GM19324 (cell line): ENCODE data around the gene ABI1.
"Not testable (repeated sequence)": the region's sequence is repeated elsewhere in the genome, so short reads cannot be mapped to it uniquely, and the experiment has no call there.

Source experiments
- ATAC-seq: cut with Tn5 transposase; IDR thresholded peaks from one replicate; pipeline ENCODE4 v1.9.1; 2021; ENCODE audit warnings: mild to moderate bottlenecking, moderate library complexity; ENCODE audit not compliant: unreplicated experiment, low FRiP score

The ABI1 gene

DNA sequence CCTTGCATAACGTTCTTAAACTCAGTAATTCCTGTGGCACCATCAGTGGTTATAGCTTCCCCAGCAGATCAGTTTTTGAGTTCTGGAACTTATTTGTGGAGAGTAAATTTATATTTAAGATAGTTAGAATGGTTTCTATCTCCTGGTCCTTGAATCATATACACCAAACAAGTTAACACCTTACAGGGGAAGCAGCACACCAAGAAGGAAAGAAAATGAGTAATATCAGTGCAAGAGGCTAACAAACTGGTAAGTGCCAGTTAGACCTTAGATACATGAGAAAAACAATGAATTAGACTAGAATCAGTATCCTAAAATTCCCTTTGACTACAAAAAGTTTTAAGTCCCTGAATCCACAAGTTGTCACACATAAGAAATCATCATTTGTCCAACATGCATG is 54.2 kb downstream of the ABI1 start:
- ATAC-seq, result no peak

DNA sequence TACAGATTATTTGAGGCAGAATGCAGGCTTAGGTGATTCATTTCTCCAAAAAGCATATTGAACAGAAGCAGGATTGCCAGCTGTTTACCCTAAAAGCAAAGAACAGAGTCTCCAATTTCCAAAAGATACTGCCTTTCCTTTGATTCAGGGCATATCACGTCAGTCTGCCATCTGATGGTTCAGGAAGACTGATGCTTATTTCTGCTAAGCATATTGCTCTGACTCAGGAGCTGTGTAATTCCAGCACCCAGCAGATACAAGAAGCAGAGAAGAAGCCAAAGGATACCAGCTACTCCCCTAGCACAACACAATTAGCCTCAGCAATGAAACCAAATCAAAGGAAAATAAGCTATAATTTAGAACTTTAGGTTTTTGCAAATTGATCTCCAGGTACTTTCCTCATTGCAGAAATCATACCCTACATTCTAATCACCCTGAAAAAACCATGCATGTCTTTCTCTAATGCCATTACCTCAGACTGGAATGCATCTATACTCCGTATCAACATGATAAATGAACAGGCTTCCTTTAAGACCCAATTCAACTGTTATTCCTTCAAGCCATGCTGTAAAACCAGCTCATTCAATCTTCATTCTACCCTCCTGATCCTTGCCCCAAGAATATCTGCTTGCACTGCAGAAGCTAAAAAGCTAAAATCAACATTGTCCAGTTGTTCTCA is 55.1 kb downstream of the ABI1 start:
- no peak for ATAC-seq

DNA sequence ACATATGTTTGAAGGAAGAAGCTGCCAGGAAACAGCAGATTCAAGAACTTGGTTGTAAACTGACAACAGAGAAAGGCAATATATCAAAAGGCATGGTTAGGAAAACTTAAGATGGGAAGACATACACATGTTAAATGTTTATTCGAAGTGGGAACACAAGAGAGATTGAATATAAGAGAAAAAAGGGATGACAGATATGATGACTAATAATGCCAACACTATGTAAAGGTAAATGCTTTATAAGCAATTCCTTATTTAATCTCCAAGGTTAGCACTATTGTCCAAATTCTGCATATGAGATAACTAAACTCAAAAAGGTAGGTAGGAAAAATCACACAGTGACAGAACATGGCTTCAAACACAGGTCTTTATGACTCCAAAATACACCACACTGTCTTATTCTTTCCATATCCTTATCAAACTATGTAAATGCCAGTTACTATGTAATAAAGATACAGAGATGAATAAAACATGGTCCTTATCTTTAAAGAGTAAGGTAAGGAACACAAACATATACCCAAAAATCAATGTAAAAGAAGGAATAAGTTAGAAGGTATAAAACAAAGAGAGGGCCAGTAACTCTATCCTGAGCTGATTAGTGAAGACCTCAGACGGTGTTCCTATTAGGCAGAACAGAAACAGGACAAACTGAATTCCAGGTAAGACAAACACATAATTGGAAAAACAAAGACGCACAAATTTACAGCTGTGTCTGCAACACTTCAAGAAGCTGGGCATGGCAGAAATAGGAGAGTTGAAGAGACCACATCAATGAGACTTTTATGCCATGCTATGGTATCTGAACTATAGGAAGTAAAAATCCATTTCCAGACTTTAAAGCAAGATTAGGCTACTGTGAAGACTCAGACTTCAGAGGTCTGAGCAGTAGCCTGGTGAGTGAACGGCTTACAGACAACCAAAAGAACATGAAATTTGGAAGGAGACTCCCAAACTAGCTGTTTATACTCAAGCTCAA is 56.1 kb downstream of the ABI1 start:
- no peak for ATAC-seq

DNA sequence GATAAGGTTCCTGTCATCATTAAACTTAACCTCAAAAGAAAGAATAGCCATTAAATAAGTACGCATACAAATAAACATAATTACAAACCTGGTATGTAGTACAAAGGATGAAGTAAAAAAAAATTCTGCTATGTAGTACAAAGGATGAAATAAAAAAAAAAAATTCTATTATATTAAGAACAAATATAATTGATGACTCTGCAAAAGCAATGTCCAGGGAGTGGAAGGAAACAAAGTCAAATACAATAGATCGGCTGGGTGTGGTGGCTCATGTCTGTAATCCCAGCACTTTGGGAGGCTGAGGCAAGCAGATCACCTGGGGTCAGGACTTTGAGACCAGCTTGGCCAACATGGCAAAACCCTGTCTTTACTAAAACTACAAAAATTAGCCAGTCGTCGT is 56.9 kb downstream of the ABI1 start:
- ATAC-seq, result no peak

DNA sequence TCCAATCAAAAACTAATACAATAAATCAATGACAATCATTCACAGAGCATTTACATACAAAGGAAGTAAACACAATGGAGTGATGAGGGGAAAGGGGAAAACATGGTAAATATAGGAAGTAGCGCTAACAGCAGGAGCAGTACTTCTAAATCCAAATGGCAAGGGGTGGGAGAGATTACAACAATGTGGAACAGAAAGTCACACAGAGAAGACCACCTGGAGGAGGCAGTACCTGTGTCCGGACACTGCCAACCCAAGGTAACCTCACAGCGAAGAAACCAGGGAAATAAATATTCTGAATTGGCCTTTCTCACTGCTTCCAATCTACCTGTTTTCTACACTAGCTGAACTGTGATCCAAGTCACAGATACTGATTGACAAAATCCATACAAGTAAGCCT is 58.2 kb downstream of the ABI1 start:
- no peak for ATAC-seq

DNA sequence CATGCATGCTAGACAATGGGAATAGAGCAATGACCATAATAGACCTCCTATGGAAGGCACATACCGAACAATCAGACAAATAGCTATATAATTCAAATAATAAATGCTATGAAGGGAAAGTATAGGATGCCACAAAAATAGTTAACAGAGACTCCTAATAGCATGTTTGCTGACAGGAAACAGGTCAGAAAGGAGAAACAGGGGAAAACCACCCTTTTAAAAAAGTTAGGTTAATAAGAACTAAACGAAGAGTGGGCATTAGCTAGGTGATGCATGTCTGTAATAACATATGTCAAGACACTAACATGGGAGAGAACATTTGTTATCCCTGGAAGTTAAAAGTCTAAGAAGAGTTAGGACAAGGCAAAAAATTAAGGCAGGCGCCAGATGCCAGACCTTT is 58.9 kb downstream of the ABI1 start:
- no peak for ATAC-seq

DNA sequence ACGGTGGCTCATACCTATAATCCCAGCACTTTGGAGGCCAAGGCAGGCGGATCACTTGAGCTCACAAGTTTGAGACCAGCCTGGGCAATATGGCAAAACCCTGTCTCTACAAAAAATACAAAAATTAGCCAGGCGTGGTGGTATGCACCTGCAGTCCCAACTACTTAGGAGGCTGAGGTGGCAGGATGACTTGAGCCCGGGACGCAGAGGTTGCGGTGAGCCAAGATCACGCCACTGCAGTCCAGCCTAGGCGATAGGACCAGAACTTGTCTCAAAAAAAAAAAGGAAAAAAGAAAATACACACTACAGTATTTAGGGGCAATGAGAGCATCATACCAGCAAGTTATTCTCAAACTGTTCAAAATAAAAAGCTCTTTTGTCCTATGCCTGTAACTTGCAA is 59.5 kb downstream of the ABI1 start:
- no peak for ATAC-seq

DNA sequence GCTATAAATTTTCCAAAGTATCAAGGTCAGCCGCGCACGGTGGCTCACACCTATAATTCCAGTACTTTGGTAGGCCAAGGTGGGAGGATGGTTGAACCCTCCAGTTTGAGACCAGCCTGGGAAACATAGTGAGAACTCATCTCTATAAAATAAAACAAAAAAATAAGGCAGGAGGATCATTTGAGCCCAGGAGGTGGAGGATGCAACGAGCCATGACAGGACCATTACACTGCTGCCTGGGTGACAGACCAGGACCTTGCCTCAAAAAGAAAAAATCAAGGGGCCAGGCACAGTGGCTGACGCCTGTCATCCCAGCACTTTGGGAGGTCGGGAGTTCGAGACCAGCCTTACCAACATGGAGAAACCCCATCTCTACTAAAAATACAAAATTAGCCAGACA is 60.3 kb downstream of the ABI1 start:
- ATAC-seq, result no peak

DNA sequence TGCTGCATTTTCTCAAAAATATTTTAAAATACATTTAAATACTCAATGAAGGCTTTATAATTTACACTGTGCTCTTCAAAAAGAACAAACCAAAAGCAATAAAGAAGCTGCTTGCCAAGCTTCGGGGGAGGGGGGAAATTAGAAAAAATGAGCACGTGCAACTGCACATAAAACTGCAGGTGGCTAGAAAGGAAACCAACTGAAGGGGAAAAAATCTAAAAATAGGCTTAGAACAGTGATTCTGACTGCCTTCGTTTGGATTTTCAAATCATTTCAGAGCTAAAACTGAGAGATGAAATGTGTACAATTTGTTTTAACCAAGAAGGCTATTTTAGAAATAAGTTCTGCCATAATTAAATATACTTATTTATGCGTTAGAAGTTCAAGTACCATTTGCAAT is 61.4 kb downstream of the ABI1 start:
- ATAC-seq, result no peak

DNA sequence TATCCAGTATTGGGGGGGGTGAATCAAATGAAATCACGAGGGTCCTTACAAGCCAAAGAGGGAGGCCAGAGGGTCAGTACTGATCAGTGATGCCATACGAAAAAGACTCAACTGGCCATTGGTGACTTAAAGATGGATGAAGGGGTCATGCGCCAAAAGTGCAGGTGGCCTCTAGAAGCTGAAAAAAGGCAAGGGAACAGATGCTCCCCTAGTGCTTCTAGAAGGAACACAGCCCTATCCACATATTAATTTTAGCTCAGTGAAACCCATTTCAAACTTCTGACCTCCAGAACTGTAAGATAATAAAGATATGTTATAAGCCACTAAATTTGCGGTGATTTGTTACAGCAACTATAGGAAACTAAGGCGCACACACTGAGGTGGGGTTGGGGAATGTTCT is 62.5 kb downstream of the ABI1 start:
- no peak for ATAC-seq

DNA sequence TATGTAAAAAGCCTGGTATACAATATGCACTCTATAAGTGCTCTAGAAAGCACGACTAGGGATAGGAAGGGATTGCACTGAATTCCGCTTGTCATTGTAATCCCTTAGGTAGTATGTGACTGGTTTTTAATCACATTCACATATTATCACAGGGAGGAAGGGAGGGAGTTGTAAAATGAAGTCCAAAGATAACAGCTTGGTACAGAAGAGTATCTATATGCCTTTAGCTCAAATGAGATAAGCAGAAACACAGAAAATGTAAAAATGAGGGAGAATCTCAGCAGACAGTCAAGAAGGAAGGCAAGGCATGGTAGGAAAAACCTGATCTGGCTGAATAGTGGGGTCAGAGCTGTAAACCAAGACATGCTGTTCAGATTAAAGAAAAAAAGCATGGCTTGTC is 63.4 kb downstream of the ABI1 start:
- ATAC-seq, result no peak

DNA sequence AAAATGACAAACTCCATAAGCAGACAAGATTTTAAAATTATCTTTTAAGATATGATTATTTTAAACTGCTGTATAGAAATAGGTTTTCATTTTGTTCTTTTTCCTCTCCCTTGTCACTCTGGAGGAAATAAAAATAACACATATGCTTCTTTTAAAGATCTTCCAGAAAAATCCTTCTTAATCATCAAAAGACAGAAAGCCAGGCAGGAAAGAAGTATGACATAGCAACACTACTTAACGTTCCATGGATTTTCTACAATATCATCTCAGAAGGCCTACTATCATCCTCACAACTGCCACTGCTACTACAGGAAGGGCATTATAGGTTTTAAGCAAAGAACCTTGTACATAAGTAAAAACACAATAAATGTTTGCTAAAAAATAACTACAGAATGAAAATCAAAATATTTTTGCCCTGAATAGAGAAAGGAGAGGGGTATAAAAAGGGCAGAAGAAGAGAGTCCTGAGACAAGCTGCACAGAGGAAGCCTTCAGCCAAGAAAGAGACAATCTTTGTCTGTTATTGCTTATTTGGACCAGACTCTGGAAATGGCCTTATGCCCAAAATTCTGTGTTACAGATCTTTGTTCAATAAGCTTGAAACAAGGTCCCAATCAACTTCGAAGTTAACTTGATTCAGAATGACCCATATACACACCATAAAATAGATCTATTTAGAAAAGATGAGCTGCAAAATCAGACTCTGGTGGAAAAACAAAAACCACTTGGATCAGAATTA is 67.8 kb downstream of the ABI1 start:
- ATAC-seq, result no peak

DNA sequence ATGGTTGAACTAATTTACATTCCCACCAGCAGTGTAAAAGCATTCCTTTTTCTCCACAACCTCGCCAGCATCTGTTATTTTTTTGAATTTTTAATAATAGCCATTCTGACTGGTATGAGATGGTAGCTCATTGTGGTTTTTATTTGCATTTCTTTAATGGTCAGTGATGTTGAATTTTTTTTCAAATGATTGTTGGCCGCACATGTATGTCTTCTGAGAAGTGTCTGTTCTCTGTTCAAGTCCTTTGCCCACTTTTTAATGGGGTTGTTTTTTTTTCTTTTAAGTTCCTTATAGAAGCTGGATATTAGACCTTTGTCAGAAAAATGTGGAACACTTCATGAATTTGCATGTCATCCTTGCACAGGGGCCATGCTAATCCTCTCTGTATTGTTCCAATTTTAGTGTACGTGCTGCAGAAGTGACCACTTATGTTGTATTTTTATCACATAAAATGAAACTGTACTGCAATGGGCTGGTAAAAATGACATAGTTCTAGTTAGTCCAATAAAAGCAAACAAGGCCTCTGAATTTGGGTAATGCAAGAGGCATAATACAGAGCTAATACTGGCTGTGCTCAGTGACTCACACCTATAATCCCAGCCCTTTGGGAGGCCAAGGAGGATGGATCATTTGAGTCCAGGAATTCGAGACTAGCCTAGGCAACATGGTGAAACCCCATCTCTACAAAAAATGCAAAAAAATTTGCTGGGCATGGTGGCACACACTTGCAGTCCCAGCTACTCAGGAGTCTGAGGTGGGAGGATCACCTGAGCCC is 70.3 kb downstream of the ABI1 start:
- ATAC-seq, result no peak

DNA sequence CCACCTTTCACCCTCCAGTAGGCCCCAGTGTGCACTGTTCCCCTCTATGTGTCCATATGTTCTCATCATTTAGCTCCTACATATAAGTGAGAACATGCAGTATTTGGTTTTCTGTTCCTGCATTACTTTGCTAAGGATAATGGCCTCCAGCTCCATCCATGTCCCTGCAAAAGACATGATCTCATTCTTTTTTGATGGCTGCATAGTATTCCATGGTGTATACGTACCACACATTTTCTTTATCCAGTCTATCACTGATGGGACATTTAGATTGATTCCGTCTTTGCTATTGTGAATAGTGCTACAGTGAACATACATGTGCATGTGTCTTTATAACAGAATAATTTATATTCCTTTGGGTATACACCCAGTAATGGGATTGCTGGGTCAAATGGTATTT is 71.0 kb downstream of the ABI1 start:
- ATAC-seq, result not testable (repeated sequence)

DNA sequence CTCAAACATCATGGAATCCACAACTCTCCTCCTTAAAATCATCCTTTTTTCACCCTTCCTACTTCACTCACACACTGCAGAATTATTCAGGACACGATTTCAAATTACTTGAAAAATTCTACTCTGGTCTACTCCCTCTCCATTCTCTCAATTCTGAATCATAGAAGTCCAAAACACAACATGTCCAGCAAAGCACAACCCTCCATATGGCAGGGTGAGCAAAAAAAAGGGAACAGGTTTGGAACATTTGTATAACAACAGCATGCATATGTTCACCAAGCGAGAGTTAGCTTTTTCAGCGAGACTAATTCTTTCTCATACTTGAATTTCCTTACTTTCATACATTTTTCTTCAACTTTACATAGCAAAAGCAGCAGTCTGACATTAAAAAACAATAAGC is 73.4 kb downstream of the ABI1 start:
- ATAC-seq, result no peak

DNA sequence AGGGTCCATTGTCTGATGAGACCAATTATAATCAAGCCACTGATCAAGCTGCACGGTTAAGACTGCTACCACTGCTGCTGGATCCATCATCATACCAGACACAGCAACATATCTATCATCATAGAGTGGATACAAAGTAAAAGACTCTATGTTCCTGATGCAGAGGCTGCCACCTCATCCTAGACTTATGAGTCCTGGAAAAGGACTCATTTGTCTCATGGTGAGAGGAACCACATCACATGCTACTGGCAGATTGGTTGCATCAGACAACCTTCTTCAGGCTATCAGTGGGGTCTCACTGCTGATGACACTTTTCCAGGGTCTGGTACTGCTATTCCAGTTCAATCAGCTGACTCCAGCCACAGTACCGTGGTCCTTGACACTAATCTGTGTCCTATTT is 79.0 kb downstream of the ABI1 start:
- no peak for ATAC-seq

DNA sequence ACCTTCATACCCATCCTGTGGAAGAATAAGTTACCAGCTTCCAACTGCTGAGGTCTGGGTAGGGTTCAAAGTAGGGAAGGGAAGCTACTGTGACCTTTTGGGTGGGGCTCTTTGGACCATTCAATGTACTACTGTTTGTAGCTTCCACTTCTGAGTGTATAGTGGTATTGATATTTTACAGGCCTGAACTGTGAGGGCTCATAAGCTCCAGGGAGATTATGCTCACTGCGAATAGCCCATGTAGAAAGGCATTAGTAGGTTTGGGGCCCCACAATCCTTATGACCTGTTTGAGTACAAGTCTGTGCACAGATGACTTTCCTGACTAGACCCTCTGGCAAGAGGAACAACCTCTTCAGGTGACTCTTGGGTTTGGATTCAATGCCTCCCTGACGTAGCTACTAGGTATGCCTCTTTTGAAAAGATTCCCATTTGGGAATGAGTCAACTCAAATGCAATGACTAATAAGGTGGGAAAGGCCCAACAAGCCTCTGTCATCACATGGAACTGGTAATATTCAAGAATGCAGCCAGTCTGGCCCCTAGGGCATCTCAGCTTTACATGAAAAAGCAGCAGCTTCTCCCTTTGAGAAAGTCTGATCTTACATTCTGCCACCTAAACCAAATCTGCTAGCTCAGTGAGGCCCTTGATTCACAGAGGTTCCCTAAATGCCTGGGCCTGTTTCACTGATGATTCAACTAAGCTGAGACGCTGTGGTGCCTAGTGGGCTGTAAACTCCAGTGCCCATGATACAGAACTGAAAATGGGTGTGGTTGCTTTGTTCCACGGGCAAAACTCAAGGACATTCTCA is 79.8 kb downstream of the ABI1 start:
- no peak for ATAC-seq

DNA sequence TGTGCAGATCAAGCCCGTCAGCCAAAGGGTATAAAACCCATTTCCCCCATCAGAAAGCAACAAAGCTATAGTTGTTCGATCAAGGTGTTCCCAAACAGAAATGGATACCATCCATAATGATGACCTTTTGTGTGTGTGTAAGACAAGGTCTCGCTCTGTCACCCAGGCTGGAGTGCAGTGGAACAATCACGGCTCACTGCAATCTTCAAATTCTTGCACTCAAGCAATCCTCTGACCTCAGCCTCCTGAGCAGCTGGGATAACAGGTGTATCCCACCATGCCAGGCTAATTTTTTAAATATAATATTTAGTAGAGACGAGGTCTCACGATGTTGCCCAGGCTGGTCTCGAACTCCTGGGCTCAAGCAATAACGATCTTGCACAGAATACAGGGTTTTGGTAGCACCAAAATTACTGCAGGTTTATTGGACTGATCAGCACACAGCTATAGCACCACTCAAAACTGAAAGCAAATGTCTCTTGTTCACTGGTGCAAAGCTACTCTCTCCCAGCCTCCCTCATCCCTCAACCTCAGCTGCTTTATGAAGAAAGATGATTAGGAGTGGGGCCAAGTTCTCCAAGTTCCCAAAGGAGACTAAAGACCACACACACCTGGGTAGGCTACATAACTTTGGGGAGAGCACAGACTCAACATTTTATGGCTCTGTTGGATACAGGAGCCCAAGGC is 80.5 kb downstream of the ABI1 start:
- ATAC-seq, result no peak

DNA sequence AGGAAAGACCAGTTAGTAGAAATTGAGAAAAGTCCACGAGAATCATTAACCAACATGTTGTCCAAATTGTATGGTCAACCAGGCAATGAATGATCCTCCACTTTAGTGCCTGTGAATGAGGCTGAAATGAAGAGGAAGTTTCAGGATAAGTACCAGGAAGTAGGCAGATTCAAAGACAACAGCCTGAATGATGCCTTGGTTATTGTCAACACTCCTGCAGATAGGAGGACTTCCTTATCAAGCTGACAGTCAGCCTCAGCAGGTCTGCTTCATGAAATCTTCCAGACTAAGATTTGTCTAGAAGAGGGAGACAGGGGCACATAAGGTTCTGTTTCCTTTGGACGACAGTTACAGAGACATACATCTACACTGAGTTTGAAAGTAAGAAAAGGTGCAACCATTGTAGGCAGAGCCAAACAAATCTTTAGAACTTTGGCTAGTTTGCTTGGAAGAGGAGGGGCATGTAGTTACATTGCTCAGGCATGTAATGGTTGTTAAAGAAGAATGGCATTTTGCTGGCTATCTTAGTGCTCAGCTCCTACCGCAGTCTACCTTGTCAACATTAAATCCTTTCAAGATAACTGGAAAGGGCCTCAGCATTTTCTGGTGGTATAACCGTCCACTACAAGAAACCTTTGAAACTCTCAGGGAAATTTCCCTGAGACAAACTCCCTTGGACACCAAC is 81.4 kb downstream of the ABI1 start:
- ATAC-seq, result no peak
